HepG2 (cell line): ENCODE data around the gene PKP3. TPM values are rescaled to one million over a fixed set of nuclear protein-coding genes. Genes with fewer than 3 reads are reported as not detected.

Experiments
- ELF3 ChIP-seq: IDR thresholded peaks from 2 replicates; pipeline ENCODE4 v1.6.1; 2016; ENCODE audit warnings: missing genetic modification reagents, missing compliant biosample characterization
- FOXK1 ChIP-seq: sonication (generic); formaldehyde crosslinking; IDR thresholded peaks from 2 replicates; pipeline ENCODE4 v1.4.0; 2020; ENCODE audit warnings: low read depth, missing genetic modification reagents, borderline replicate concordance
- GTF3A ChIP-seq: sonication (generic); formaldehyde crosslinking; conservative IDR thresholded peaks from 2 replicates; pipeline ENCODE4 v1.4.0; 2020; ENCODE audit warnings: mild to moderate bottlenecking, missing genetic modification reagents
- HNRNPL ChIP-seq: fragments of 200-400 bp; formaldehyde crosslinking; IDR thresholded peaks from 2 replicates; pipeline ENCODE4 v1.6.1; 2017; ENCODE audit warnings: mild to moderate bottlenecking, low read depth, low read length
- MNT ChIP-seq: fragments of 450-650 bp; IDR thresholded peaks from 2 replicates; pipeline ENCODE4 v1.6.1; 2016
- POLR2AphosphoS5 ChIP-seq: IDR thresholded peaks from 2 replicates; pipeline ENCODE4 v1.6.1; 2012; ENCODE audit warnings: low read depth, low read length
- RBFOX2 ChIP-seq: fragments of 200-400 bp; formaldehyde crosslinking; IDR thresholded peaks from 2 replicates; pipeline ENCODE4 v1.6.1; 2017; ENCODE audit warnings: low read depth, mild to moderate bottlenecking, low read length
- TARDBP ChIP-seq: sonication (generic); formaldehyde crosslinking; IDR thresholded peaks from 2 replicates; pipeline ENCODE4 v1.8.0; 2022; ENCODE audit warnings: mild to moderate bottlenecking, missing genetic modification reagents
- UBTF ChIP-seq: sonication (generic); formaldehyde crosslinking; IDR thresholded peaks from 2 replicates; pipeline ENCODE4 v1.4.0; 2020; ENCODE audit warnings: mild to moderate bottlenecking, missing genetic modification reagents
- ZBTB7A ChIP-seq: sonication (generic); formaldehyde crosslinking; IDR thresholded peaks from 2 replicates; pipeline ENCODE4 v1.8.0; 2022; ENCODE audit warnings: mild to moderate bottlenecking, missing genetic modification reagents
- ZC3H13 ChIP-seq: sonication (generic); formaldehyde crosslinking; IDR thresholded peaks from 2 replicates; pipeline ENCODE4 v1.8.1; 2023; ENCODE audit warnings: mild to moderate bottlenecking, missing genetic modification reagents, moderate library complexity
- ZFX ChIP-seq: sonication (generic); formaldehyde crosslinking; IDR thresholded peaks from 2 replicates; pipeline ENCODE4 v1.4.0; 2020; ENCODE audit warnings: mild to moderate bottlenecking, low read depth, missing genetic modification reagents, moderate library complexity
- ZGPAT ChIP-seq: IDR thresholded peaks from 2 replicates; pipeline ENCODE4 v1.6.1; 2016; ENCODE audit warnings: mild to moderate bottlenecking
- ZIK1 ChIP-seq: sonication (generic); formaldehyde crosslinking; IDR thresholded peaks from 2 replicates; pipeline ENCODE4 v1.5.0; 2020; ENCODE audit warnings: mild to moderate bottlenecking, low read depth, missing genetic modification reagents, borderline replicate concordance
- ZNF30 ChIP-seq: sonication (generic); formaldehyde crosslinking; IDR thresholded peaks from 2 replicates; pipeline ENCODE4 v1.5.0; 2020; ENCODE audit warnings: mild to moderate bottlenecking, missing genetic modification reagents
- ZNF704 ChIP-seq: sonication (generic); formaldehyde crosslinking; IDR thresholded peaks from 2 replicates; pipeline ENCODE4 v1.8.1; 2023; ENCODE audit warnings: mild to moderate bottlenecking, inconsistent platforms, moderate library complexity, missing genetic modification reagents, borderline replicate concordance
- ZNF883 ChIP-seq: sonication (generic); formaldehyde crosslinking; IDR thresholded peaks from 2 replicates; pipeline ENCODE4 v1.5.1; 2020; ENCODE audit warnings: mild to moderate bottlenecking, missing genetic modification reagents; ENCODE audit errors: not compliant biosample characterization
- polyA plus RNA-seq, 8 experiments: library from polyadenylated mRNA; depleted of rRNA in 3 of 8; stranded (reverse) in 7 of 8; unstranded in 1 of 8; fragments of >200 nt; fragmentation: Illumina TruSeq in 4 of 8; extraction: Trizol in 4 of 8; gene quantifications; 2 replicates each; pipeline versions ENCODE4 v1.2.1 to v1.2.3, GENCODE V29; 2011 to 2016; ENCODE audit warnings: low read depth in 4 of 8, missing spikeins in 1 of 8, mixed read lengths in 1 of 8; ENCODE audit not compliant: insufficient read depth in 1 of 8
- total RNA-seq, 5 experiments: library from RNA; depleted of rRNA; stranded (reverse); fragments of >200 nt; fragmentation: Illumina TruSeq; extraction: Trizol; gene quantifications; 2 replicates each; pipeline ENCODE4 v1.2.3, GENCODE V29; 2016; ENCODE audit warnings: low read depth in 1 of 5

The PKP3 gene
- total and polyA plus RNA-seq, 2 of the 13 experiments (the other 11 are each of a cell fraction or from before 2014, with no cell fraction given): 18.0 to 28.7 TPM

- TF ChIP-seq HNRNPL (peak; percentile 76; the same call in 1 of the 2 replicates), ZNF704 (CRISPR knock-in tag) (no peak), GTF3A (no peak), RBFOX2 (peak; percentile 33; the same call in 1 of the 2 replicates), MNT (no peak), POLR2AphosphoS5 (peak; percentile 72), UBTF (peak; percentile 41; the same call in 1 of the 2 replicates), ZC3H13 (CRISPR knock-in tag) (0 out of 2 replicates have a peak, but pooled peaks have one; percentile 8), ZFX (CRISPR knock-in tag) (peak; percentile 56), ELF3 (CRISPR knock-in tag) (peak; percentile 47; the same call in 1 of the 2 replicates), ZBTB7A (peak; percentile 82; the same call in 1 of the 2 replicates), ZNF30 (no peak), FOXK1 (CRISPR knock-in tag) (no peak), ZIK1 (CRISPR knock-in tag) (no peak), ZGPAT (CRISPR knock-in tag) (peak; percentile 29; the same call in 1 of the 2 replicates), TARDBP (CRISPR knock-in tag) (no peak), ZNF883 (CRISPR knock-in tag) (no peak)
These were observed 52.0 kb downstream of the PKP3 start (continued) for GRCh38 chr11:445765-446588.
